GM21528 (cell line): Measurements from ENCODE around the gene SRCAP.

Experiments used
- ATAC-seq: cut with Tn5 transposase; IDR thresholded peaks from one replicate; pipeline ENCODE4 v1.9.1; 2021; ENCODE audit warnings: mild to moderate bottlenecking, moderate library complexity; ENCODE audit not compliant: unreplicated experiment, low FRiP score

SRCAP gene

GRCh38 chr16:30698816-30699614 lies at the start of gene SRCAP:
Gene SRCAP, plus strand, starts transcription at chr16:30699171. Its CDS starts 1,654 bp downstream, at chr16:30700825.
- peak; percentile 34 for ATAC-seq

GRCh38 chr16:30649725-30650368 lies 49.1 kb upstream of the SRCAP start:
- no peak for ATAC-seq

DNA sequence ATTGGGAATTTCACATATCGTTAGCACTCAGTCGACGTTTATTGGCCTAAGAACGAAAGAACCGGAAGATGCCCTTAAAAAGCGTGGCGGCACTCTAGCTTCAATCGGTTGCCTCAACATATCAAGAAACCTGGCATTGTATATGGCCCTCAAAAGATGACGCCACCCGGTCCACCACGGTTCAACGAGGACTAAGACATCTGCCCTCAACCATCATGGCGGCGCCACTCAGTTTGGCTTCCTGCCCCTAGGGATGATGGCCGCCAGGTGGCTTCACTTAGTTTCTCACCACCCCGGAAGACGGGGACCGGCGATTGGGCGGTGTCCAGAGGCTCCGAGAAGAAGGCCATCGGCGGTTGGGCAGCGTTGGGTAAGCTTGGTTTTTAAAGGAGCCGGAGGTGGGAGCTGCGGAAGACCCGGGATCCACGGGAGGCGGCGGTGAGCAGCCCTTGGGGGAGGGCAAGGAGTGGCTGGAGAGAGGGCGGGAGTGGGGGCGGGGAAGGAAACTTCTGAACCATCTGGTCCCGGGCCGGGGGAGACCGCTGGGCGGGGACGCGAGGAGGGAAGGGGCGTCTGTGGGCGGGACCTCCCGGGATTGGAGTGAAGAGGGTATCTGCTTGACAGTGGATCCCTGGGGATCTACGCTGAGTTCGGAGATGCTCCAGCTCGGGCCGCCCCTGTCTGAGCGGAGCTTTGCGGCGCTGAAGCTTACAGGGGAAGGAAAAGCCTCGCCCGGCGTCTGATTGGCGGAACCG lies 48.4 kb upstream of the SRCAP start, which contains the start of gene PRR14:
TSS of gene PRR14 (plus strand) at position 592 of the 755 bp plus-strand sequence. CDS start 686 bp downstream, outside the sequence.
- peak; percentile 72 for ATAC-seq

DNA sequence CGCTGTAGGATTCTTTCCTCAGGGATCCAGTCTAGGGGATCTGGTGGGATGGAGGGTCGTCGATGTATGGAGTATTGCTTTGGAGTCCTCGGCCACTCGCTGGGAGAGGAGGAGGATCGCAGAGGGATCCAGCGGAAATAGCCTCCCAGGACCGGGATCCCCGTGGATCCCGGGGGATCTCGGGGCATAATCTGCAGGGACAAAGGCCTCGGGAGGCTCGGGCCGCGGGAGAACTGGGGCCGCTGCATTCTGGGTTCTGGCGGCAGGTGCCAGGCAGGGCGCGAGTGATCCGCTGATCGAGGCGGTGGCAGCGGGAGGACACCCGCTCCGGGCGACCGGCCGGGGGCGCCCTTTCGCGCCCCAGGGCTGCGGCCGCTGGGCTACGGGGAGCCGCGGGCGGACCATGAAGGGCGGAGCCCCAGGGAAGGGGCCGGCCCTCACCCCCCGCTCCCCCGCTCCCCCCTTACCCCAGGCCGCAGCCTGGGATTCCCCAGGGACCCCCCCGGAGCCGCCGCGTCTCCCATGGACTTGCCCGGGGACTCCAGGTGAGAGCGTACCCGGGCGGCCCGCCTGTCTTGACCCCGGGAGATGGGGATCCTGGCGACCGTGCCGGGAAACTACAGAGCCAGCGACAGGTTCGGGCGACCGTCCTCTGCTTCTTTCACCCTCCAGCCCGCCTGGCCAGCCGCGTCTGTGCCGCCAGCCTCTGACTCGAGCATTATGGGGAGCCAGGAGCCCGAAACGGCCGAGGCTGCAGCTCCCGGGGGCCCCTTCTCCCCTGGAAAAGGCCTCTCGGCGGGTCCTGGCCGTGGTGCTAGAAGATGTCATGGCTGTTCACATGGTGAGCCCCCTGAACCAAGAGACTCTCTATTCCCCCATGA lies 47.6 kb upstream of the SRCAP start:
- peak; percentile 37 for ATAC-seq

DNA sequence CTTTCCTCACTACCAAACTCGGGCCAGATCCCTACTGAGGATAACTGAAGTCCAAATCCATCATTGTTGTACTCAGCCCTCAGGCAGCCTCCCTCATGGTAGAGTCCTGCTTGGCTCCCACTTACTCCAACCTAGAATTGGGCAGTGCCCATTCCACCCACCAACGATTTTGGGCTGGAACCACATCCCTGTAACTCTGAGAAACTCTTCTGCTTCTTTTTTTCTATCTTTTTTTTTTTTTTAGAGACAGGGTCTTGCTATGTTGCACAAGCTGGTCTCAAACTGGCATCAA lies 47.0 kb upstream of the SRCAP start:
- ATAC-seq: no peak

GRCh38 chr16:30652718-30653117 lies 46.3 kb upstream of the SRCAP start:
- no peak for ATAC-seq

- no peak for ATAC-seq
Measured at GRCh38 chr16:30654856-30655255, 44.1 kb upstream of the SRCAP start.

DNA sequence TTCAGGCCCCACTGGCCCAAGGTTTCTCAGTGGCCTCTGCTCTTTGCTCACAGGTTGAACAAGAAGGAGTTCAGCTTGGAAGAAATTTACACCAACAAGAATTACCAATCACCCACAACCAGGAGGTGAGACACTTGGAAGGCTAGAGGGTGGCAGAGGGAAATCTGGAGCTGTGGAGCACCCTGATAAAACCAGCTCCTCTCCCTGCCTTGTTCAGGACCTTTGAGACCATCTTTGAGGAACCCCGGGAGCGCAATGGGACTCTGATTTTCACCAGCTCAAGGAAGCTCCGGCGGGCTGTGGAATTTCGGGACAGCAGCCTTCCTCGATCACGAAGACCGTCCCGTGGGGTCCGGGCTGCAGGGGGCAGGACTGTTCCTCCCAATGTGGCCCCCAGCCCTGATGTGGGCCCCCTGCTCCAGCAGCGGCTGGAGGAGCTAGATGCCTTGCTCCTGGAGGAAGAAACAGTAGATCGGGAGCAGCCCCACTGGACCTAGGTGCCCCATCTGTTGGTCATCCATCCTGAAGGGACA lies 43.1 kb upstream of the SRCAP start:
- ATAC-seq: no peak

DNA sequence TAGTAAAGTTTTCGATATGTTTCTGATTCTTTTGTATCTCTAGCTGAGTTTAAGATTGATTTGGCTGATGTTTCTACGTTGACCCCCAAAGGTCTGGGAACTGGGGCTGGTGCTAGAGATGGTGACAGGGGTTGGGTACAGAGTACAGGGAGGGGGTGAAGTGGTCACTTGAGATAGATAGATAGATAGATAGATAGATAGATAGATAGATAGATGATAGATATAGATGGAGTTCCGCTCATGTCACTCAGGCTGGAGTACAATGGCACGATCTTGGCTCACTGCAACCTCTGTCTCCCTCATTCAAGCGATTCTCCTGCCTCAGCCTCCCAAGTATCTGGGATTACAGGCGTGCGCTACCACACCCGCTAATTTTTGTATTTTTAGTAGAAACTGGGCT lies 42.6 kb upstream of the SRCAP start:
- ATAC-seq: no peak

GRCh38 chr16:30656974-30657865 lies 41.8 kb upstream of the SRCAP start:
- no peak for ATAC-seq

GRCh38 chr16:30657866-30658730 lies 40.9 kb upstream of the SRCAP start, which contains the start of gene FBRS:
Gene FBRS, plus strand, starts transcription at chr16:30658431. Its CDS starts 1,088 bp downstream, at chr16:30659519.
- ATAC-seq: peak; percentile 73

DNA sequence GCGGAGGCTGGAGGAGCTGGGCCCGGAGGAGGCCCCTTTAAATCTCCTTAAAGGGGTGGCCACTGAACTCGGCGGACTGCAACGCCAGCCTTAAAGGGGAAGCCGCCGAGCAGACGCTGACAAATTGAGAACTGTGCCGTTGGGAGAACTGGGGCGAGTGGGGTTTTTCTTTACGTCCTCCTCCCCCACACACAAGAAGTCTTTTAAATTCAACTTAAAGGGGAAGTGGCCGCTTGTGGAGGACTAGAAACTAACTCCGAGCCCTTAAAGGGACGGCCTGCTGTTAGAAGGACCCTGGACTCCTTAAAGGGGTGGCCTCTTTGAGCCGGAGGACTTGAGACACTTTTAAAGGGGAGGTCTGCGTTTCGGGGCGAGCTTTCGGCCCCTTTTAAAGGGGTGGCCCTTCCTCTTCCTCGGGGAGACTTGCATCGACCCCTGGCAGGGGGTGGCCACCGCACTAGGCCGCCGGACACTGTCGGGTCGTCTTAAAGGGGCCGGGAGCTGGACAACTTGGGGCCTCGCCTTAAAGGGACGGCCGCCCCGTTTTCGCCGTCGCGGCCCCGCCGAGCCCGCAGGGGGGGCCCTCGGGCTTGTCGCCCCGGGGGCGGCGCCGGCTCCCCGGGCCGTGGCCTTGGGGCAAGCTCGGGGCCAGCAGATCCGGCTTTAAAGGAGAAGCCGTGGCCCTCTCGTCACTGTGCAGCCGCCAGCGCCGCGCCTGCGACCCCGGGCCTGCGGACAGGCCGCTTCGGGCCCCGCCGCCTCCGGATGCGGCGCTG lies 40.1 kb upstream of the SRCAP start:
- ATAC-seq: peak; percentile 24

GRCh38 chr16:30659507-30660423 lies 39.2 kb upstream of the SRCAP start:
- ATAC-seq: no peak

DNA sequence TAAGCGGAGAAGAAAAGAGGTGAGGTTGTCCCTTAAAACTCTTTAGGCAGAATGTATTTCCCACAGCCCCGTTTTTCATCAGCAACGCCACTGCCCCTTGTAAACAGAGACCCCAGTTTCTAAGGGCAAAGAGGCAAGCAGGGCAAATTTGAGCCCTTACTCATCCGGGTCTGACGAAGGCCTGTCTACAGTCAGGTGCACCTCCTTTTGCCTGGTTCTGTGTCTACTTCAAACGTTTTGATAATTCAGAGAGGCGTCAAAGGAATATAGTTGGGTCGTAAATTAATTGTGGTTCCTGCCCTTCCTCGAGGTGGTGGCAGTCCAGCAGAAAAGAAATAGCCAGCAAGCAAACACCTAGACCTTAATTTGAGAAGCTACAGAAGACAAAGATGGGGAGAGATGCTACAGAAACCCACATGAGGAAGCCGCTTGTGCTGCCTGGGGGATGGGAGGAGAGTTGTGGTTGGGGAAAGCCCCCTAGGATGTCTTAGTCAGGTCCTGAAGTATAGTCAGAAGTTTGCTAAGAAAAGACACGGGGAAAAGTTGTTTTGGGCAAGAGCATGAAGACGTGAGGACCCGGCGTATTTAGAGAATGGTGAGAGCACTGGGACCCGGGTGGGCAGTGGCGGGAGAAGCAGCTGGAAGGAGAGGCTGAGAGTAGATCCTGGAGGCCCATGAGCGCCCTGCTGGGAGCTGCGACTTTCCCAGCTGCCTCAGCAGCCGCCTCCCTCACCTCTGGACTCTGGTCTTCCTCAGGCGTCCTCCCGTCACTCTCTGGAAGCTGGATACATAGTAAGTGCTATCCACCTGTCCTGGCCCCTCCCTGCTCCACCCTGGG lies 38.3 kb upstream of the SRCAP start:
- no peak for ATAC-seq

DNA sequence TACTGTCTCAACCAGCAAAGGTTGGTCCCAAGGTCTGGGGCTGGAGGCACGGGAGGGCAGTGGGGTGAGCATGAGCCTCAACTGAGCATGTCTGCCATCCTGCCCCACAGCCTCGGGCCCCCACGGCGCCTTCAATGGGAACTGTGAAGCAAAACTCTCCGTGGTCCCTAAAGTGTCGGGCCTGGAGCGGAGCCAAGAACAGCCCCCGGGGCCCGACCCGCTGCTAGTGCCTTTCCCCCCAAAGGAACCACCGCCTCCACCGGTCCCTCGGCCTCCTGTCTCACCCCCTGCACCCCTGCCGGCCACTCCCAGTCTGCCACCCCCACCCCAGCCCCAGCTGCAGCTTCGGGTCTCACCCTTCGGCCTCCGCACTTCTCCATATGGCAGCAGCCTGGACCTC lies 36.5 kb upstream of the SRCAP start:
- no peak for ATAC-seq
